HEK293 (cell line): ENCODE data around the gene SPC24.
A peak's percentile ranks its signal among the peaks of the same experiment; 100 is the strongest.

ENCODE experiments used
- CTCF ChIA-PET: fragments of 350-600 bp; formaldehyde crosslinking; extraction: SDS; loops from one replicate; lab custom pipeline; 2021; ENCODE audit warnings: antibody characterized with exemption; lab: Yijun Ruan, JAX
- POLR2A ChIA-PET: fragments of 300-600 bp; formaldehyde crosslinking; extraction: SDS; loops from one replicate; lab custom pipeline; 2020; ENCODE audit warnings: antibody characterized with exemption, inconsistent platforms; lab: Yijun Ruan, JAX
- H3K27ac ChIP-seq: fragments of 200-500 bp; sonication (Bioruptor generic); 2 replicates; pipeline ENCODE4 v1.5.1; 2014; ENCODE audit warnings: low read depth, low read length, control low read depth, inconsistent platforms; ENCODE audit errors: extremely low read depth
- H3K36me3 ChIP-seq, 2 experiments: fragments of 200-500 bp in 1 of 2; sonication (Bioruptor generic) in 1 of 2; 1 replicate in 1 of 2; 2 replicates in 1 of 2; pipeline ENCODE4 v1.5.1; 2014 to 2017; ENCODE audit warnings: inconsistent platforms in 2 of 2, low read length in 2 of 2; ENCODE audit not compliant: control insufficient read depth in 2 of 2, insufficient read depth in 1 of 2
- H3K4me1 ChIP-seq: fragments of 200-500 bp; sonication (Bioruptor generic); 2 replicates; pipeline ENCODE4 v1.5.1; 2014; ENCODE audit warnings: mild to moderate bottlenecking, low read length, inconsistent platforms; ENCODE audit not compliant: control insufficient read depth, insufficient read depth
- H3K4me3 ChIP-seq: 2 replicates; pipeline ENCODE4 v1.5.1; 2011; ENCODE audit warnings: low read depth, mild to moderate bottlenecking, control low read depth, low read length, moderate library complexity
- H3K9me3 ChIP-seq: fragments of 200-500 bp; sonication (Bioruptor generic); 2 replicates; pipeline ENCODE4 v1.5.1; 2014; ENCODE audit warnings: low read depth, low read length, inconsistent platforms; ENCODE audit not compliant: control insufficient read depth, insufficient read depth
- BCL11A ChIP-seq: fragments of 450-650 bp; formaldehyde crosslinking; IDR thresholded peaks from 2 replicates; pipeline ENCODE4 v1.5.1; 2016; ENCODE audit warnings: low read depth, missing biosample characterization, missing genetic modification characterization
- GLIS1 ChIP-seq: fragments of 450-650 bp; formaldehyde crosslinking; IDR thresholded peaks from 2 replicates; pipeline ENCODE4 v1.5.1; 2016; ENCODE audit warnings: missing biosample characterization, missing genetic modification characterization
- OSR2 ChIP-seq: fragments of 450-650 bp; formaldehyde crosslinking; IDR thresholded peaks from 2 replicates; pipeline ENCODE4 v1.5.1; 2016; ENCODE audit warnings: missing biosample characterization, missing genetic modification characterization
- SP3 ChIP-seq: fragments of 450-650 bp; formaldehyde crosslinking; IDR thresholded peaks from 2 replicates; pipeline ENCODE4 v1.5.1; 2016; ENCODE audit warnings: missing biosample characterization, missing genetic modification characterization
- ZNF223 ChIP-seq: fragments of 450-650 bp; formaldehyde crosslinking; IDR thresholded peaks from 2 replicates; pipeline ENCODE4 v1.5.1; 2016; ENCODE audit warnings: missing biosample characterization, missing genetic modification characterization
- ZNF391 ChIP-seq: fragments of 450-650 bp; formaldehyde crosslinking; IDR thresholded peaks from 2 replicates; pipeline ENCODE4 v1.5.1; 2016; ENCODE audit warnings: low read depth, missing biosample characterization, missing genetic modification characterization, borderline replicate concordance
- ZNF473 ChIP-seq: fragments of 450-650 bp; formaldehyde crosslinking; IDR thresholded peaks from 2 replicates; pipeline ENCODE4 v1.5.1; 2017; ENCODE audit warnings: missing biosample characterization, missing genetic modification characterization
- ZNF48 ChIP-seq: fragments of 450-650 bp; formaldehyde crosslinking; IDR thresholded peaks from 2 replicates; pipeline ENCODE4 v1.5.1; 2016; ENCODE audit warnings: missing biosample characterization, missing genetic modification characterization
- ZNF555 ChIP-seq: fragments of 450-650 bp; formaldehyde crosslinking; conservative IDR thresholded peaks from 2 replicates; pipeline ENCODE4 v1.5.1; 2017; ENCODE audit warnings: missing biosample characterization, mild to moderate bottlenecking, missing genetic modification characterization, inconsistent platforms
- ZNF571 ChIP-seq: fragments of 450-650 bp; formaldehyde crosslinking; IDR thresholded peaks from 2 replicates; pipeline ENCODE4 v1.5.0; 2017; ENCODE audit warnings: missing biosample characterization, missing genetic modification characterization
- ZNF707 ChIP-seq: fragments of 450-650 bp; formaldehyde crosslinking; IDR thresholded peaks from 2 replicates; pipeline ENCODE4 v1.5.1; 2016; ENCODE audit warnings: missing biosample characterization, missing genetic modification characterization
- TF ChIP-seq, protein P1 (sequence below): sonication (generic); formaldehyde crosslinking; IDR thresholded peaks from 2 replicates; pipeline ENCODE4 v1.8.1; 2022; ENCODE audit warnings: mild to moderate bottlenecking, moderate library complexity, missing genetic modification reagents
- TF ChIP-seq, protein P2 (sequence below): fragments of 450-650 bp; formaldehyde crosslinking; IDR thresholded peaks from 2 replicates; pipeline ENCODE4 v1.5.1; 2016; ENCODE audit warnings: missing biosample characterization, missing genetic modification characterization
- TF ChIP-seq, protein P3 (sequence below): fragments of 450-650 bp; formaldehyde crosslinking; IDR thresholded peaks from 2 replicates; pipeline ENCODE4 v1.5.1; 2016; ENCODE audit warnings: missing biosample characterization, missing genetic modification characterization

Gene SPC24

DNA sequence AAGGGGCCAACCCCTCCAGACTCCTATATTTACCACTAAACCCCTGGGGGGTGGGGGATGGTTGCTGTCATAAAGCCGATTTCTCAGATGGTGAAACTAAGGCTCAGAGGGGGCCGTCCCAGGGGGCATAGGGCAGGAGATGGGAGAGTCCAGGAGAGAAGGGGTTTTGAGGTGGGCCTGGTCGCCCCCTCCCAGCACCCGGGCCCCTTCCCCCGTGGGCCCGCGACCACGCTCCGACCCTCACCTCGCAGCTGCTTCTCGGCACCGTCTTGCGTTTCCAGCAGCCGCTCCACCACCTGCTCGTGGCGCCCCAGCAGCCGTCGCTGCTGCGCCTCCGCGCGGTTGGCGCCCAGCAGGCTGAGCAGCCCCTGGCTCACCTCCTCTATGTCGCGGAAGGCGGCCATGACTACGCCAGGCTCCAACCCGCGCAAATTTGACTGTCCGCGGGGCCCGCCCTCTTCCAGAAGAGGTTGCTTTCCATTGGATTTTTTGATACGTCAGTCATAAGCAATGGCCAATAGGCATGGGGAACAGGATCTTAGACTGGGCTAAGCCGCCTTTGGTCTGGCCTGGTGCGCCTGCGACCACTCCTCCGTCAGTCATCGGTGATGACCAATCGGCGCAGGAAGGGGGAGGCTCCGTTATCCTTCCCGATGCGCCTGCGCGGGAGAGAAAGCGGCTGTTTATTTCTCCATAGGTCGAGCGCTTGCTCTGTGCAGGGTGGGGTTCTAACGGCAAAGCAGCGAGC is at the start of gene SPC24 (continued):
- TF ChIP-seq OSR2 (tag by site-specific recombination), result no peak

DNA sequence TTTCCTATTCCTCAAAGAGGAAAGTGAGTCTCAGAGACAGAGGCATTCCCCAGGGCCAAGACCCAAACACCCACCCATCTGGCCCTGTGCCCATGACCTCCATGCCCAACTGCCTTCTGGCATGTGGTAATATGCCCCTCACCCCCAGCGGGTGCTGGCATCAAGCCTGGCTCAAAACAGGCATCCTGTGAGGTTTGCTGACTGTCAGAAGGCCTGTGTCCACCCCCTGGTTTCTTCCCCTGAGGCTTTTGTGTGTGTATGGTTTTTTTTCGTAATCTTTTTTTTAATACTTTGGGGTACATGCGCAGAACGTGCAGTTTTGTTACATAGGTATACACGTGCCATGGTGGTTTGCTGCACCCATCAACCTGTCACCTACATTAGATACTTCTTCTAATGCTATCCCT is 49.4 kb upstream of the SPC24 start:
- CTCF ChIA-PET, result interaction anchor here (0.6 to 3.6 kb wide), 13 partner anchors 9 to 239 kb away, joined by 3 to 44 read pairs (median 4); no protein-coding TSS in a partner anchor
- H3K27ac ChIP-seq, result no peak overlapping the region
- TF ChIP-seq ZNF223 (tag by site-specific recombination), result no peak
- TF ChIP-seq, protein P1, sequence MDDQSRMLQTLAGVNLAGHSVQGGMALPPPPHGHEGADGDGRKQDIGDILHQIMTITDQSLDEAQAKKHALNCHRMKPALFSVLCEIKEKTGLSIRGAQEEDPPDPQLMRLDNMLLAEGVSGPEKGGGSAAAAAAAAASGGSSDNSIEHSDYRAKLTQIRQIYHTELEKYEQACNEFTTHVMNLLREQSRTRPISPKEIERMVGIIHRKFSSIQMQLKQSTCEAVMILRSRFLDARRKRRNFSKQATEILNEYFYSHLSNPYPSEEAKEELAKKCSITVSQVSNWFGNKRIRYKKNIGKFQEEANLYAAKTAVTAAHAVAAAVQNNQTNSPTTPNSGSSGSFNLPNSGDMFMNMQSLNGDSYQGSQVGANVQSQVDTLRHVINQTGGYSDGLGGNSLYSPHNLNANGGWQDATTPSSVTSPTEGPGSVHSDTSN (CRISPR knock-in tag), result no peak
- TF ChIP-seq ZNF571 (tag by site-specific recombination), result no peak
- no peak for TF ChIP-seq BCL11A
- TF ChIP-seq, protein P2, sequence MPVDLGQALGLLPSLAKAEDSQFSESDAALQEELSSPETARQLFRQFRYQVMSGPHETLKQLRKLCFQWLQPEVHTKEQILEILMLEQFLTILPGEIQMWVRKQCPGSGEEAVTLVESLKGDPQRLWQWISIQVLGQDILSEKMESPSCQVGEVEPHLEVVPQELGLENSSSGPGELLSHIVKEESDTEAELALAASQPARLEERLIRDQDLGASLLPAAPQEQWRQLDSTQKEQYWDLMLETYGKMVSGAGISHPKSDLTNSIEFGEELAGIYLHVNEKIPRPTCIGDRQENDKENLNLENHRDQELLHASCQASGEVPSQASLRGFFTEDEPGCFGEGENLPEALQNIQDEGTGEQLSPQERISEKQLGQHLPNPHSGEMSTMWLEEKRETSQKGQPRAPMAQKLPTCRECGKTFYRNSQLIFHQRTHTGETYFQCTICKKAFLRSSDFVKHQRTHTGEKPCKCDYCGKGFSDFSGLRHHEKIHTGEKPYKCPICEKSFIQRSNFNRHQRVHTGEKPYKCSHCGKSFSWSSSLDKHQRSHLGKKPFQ (tag by site-specific recombination), result no peak
- TF ChIP-seq ZNF707 (tag by site-specific recombination), result no peak
- no peak for TF ChIP-seq ZNF391 (tag by site-specific recombination)
- peak; percentile 69 for TF ChIP-seq GLIS1 (tag by site-specific recombination)
- TF ChIP-seq, protein P3, sequence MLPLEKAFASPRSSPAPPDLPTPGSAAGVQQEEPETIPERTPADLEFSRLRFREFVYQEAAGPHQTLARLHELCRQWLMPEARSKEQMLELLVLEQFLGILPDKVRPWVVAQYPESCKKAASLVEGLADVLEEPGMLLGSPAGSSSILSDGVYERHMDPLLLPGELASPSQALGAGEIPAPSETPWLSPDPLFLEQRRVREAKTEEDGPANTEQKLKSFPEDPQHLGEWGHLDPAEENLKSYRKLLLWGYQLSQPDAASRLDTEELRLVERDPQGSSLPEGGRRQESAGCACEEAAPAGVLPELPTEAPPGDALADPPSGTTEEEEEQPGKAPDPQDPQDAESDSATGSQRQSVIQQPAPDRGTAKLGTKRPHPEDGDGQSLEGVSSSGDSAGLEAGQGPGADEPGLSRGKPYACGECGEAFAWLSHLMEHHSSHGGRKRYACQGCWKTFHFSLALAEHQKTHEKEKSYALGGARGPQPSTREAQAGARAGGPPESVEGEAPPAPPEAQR (tag by site-specific recombination), result no peak
- H3K4me1 ChIP-seq, result 0 out of 2 replicates have a peak, but pooled peaks cover 2% of the 10 kb centered on the region
- POLR2A ChIA-PET, result interaction anchor here (1.8 kb wide), 1 partner anchor 67 kb away, joined by 11 read pairs; no protein-coding TSS in a partner anchor
- H3K4me3 ChIP-seq, result no peak overlapping the region
- no peaks in the 10 kb centered on the region for H3K9me3 ChIP-seq
- H3K36me3 ChIP-seq, result peaks cover 4% of the 10 kb centered on the region in 2 experiments; a peak in 2 of 3 replicates

DNA sequence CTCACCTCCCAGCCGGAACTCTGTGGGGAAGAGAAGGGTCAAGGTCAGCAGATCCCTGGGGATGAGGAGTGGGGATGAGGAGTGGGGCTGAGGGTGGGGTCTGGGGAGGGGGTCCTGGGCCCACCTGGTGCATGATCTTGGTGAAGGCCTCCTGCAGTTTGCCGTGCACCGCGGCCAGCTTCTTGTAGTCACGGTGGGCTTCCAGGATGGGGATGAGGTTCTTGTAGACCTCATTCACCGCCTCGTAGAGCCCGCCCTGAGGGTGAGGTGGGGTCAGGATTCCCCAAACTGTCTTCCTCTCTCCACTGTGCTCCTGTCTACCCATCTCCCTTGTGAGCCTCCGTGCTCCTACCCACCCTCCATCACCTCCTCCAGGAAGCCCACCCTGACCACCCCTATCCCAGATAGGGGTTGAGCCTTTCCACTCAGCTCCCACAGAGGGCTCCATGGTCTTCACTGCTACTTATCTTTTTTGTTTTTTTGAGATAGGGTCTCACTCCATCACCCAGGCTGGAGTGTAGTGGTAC is 48.6 kb upstream of the SPC24 start:
- H3K4me3 ChIP-seq, result no peak overlapping the region
- TF ChIP-seq ZNF473 (tag by site-specific recombination) (no peak), ZNF48 (tag by site-specific recombination) (no peak), SP3 (tag by site-specific recombination) (no peak), ZNF555 (tag by site-specific recombination) (no peak)
- TF ChIP-seq, protein P3 (tag by site-specific recombination), result no peak
- TF ChIP-seq, all 188 proteins: peak for 0
- Histone ChIP-seq H3K9me3 (no peaks in the 10 kb centered on the region), H3K36me3 (peaks cover 4% of the 10 kb centered on the region in 2 experiments; a peak in 2 of 3 replicates), H3K27ac (no peak overlapping the region), H3K4me1 (0 out of 2 replicates have a peak, but pooled peaks cover 2% of the 10 kb centered on the region)
- POLR2A ChIA-PET, result interaction anchor here (1.7 to 1.8 kb wide), 2 partner anchors 62 to 66 kb away, joined by 6 to 11 read pairs; no protein-coding TSS in a partner anchor
- CTCF ChIA-PET, result interaction anchor here (0.6 to 3.6 kb wide), 18 partner anchors 9 to 239 kb away, joined by 3 to 44 read pairs (median 4); no protein-coding TSS in a partner anchor
